AG09309 (cell line): ENCODE measurements around the gene AFAP1.

Experiments
- DNase-seq: peaks from one replicate; pipeline ENCODE4 v3.0.0-alpha.2; 2010; ENCODE audit warnings: low read depth
- H3K4me3 ChIP-seq: 2 replicates; pipeline ENCODE4 v1.5.1; 2011; ENCODE audit warnings: mild to moderate bottlenecking, low read depth, low read length, moderate library complexity; ENCODE audit not compliant: control insufficient read depth
- CTCF ChIP-seq: IDR thresholded peaks from 2 replicates; pipeline ENCODE4 v1.5.1; 2011; ENCODE audit warnings: mild to moderate bottlenecking, low read depth, low read length, inconsistent platforms; ENCODE audit not compliant: insufficient read depth, control insufficient read depth; ENCODE audit errors: missing control alignments

AFAP1 gene

GRCh38 chr4:7753271-7753670 lies 186.4 kb downstream of the AFAP1 start:
- no peak overlapping the region for H3K4me3 ChIP-seq
- DNase-seq: no peak
- TF ChIP-seq CTCF: no peak

GRCh38 chr4:7752649-7753048 lies 187.0 kb downstream of the AFAP1 start:
- DNase-seq: no peak
- no peak overlapping the region for H3K4me3 ChIP-seq

GRCh38 chr4:7750972-7751371 lies 188.7 kb downstream of the AFAP1 start:
- DNase-seq: no peak
- TF ChIP-seq CTCF: no peak
- H3K4me3 ChIP-seq: no peak overlapping the region

More at GRCh38 chr4:7752649-7753048, 187.0 kb downstream of the AFAP1 start:
- no peak for TF ChIP-seq CTCF

GRCh38 chr4:7750523-7750922 lies 189.1 kb downstream of the AFAP1 start:
- TF ChIP-seq CTCF: no peak
- DNase-seq: no peak
- H3K4me3 ChIP-seq: no peak overlapping the region

- H3K4me3 ChIP-seq: no peak overlapping the region
- no peak for DNase-seq
- no peak for TF ChIP-seq CTCF
Measured at GRCh38 chr4:7747566-7747965, 192.1 kb downstream of the AFAP1 start.

- no peak for TF ChIP-seq CTCF
- DNase-seq: no peak
- H3K4me3 ChIP-seq: no peak overlapping the region
Measured at GRCh38 chr4:7747062-7747385, 192.6 kb downstream of the AFAP1 start.

GRCh38 chr4:7746351-7747061 lies 193.2 kb downstream of the AFAP1 start:
- no peak for DNase-seq
- no peak overlapping the region for H3K4me3 ChIP-seq
- TF ChIP-seq CTCF: no peak
